Measurements from ENCODE around the gene STXBP5. TPM values are rescaled to one million over a fixed set of nuclear protein-coding genes. Genes with fewer than 3 reads are reported as not detected.

STXBP5 gene
- total RNA-seq, 4 donors from 2014 or later = 46.7 to 60.5 (median 50.6) TPM

DNA sequence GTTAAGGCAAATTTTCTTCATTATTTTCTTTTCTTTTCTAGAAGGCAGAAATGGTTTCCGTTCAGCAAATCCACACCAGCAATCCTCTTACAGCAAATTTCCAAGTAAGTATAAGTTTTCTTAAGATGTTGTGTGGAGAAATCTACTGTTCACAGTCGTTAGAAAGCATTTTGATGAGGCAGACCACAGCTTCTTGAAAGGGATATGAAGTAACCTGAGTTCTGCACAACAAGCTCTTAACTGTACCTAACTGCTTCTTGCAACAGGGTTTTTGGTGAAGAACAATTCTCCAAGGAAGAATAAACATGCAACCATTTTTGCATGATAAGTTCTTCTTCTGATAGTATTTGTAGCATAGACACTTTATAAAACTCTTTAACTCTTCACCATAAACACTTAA lies 45.3 kb upstream of the STXBP5 start:
- no peak overlapping the region for H3K4me3 ChIP-seq (ENCODE audit: low read depth, poor library complexity, severe bottlenecking)
- DNase-seq (ENCODE audit: low spot score in 2 of 2) = no peak
- intact Hi-C loops (cut with DNase I; ENCODE audit: low total_unique reads) = no loop called here
- 81 to 85% methylated on average over 2 of the region's 2 CpGs for WGBS, 2 donors
- TF ChIP-seq POLR2A (IDR thresholded peaks at IDR 0.05) = no peak
- TF ChIP-seq, protein P1, sequence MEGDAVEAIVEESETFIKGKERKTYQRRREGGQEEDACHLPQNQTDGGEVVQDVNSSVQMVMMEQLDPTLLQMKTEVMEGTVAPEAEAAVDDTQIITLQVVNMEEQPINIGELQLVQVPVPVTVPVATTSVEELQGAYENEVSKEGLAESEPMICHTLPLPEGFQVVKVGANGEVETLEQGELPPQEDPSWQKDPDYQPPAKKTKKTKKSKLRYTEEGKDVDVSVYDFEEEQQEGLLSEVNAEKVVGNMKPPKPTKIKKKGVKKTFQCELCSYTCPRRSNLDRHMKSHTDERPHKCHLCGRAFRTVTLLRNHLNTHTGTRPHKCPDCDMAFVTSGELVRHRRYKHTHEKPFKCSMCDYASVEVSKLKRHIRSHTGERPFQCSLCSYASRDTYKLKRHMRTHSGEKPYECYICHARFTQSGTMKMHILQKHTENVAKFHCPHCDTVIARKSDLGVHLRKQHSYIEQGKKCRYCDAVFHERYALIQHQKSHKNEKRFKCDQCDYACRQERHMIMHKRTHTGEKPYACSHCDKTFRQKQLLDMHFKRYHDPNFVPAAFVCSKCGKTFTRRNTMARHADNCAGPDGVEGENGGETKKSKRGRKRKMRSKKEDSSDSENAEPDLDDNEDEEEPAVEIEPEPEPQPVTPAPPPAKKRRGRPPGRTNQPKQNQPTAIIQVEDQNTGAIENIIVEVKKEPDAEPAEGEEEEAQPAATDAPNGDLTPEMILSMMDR (IDR thresholded peaks at IDR 0.05) = no peak

DNA sequence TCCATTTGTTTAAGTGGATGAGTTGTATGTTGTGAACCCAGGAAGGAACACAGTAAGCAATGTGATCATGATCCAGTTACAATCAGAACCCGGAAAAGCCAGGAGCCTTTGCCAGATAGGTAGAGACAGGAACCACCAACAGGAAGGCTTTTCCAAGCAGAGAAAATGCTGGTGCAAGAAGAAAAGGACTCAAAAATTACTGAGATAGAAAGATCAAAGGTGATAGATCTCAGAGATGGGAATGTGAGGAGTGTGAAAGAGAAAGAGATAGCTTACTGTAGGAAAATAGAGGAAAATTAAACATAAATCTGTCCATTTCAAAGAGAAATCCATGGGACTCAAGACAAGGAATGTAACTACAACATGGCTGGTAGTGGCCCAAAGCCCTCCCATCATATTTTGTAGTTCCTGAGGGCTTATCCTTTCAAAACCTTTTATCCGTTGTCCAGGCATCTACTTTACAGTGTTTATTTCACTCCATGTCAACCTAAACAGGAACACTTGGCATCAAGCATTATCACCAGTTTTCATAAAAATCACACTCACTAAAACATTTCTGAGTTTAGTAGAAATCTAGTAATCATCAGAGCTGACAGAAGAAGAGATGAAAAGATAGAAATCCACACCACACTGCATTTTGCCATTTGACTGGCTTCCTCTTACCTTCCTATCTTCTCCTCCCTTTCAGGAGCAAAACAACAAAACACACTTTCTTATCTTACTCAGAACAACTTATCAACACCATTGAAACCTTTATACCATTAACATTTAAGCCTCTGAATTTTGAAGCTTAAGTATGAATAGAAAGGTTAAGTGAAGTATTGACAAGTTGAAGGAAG lies 44.5 kb upstream of the STXBP5 start:
- H3K4me3 ChIP-seq (ENCODE audit: low read depth, poor library complexity, severe bottlenecking) = no peak overlapping the region
- no peak for TF ChIP-seq POLR2A (IDR thresholded peaks at IDR 0.05)
- TF ChIP-seq, protein P1 (IDR thresholded peaks at IDR 0.05) = no peak
- intact Hi-C loops (cut with DNase I; ENCODE audit: low total_unique reads) = no loop called here
- WGBS, 2 donors = 81 to 89% methylated on average over 2 of the region's 2 CpGs
- no peak for DNase-seq (ENCODE audit: low spot score in 2 of 2)

DNA sequence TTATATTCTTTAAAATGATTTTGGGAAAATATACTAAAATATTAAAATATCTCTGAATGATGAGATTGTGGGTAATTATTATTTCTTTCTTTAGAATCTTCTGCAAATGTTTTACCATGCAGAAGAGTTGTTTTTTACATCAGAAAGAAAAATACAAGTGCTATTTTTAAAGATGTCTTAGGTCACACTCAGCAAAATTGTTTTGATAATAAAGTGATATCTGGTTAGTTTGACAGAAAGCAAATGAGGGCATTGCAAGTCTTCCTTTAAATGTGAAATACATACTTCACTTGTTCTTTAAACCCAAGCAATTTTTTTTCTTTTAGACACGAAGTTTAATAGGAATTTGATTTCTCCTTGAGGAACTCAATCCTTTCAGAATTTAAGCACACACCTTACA lies 43.6 kb upstream of the STXBP5 start:
- TF ChIP-seq, protein P1 (IDR thresholded peaks at IDR 0.05) = no peak
- no peak for TF ChIP-seq POLR2A (IDR thresholded peaks at IDR 0.05)

DNA sequence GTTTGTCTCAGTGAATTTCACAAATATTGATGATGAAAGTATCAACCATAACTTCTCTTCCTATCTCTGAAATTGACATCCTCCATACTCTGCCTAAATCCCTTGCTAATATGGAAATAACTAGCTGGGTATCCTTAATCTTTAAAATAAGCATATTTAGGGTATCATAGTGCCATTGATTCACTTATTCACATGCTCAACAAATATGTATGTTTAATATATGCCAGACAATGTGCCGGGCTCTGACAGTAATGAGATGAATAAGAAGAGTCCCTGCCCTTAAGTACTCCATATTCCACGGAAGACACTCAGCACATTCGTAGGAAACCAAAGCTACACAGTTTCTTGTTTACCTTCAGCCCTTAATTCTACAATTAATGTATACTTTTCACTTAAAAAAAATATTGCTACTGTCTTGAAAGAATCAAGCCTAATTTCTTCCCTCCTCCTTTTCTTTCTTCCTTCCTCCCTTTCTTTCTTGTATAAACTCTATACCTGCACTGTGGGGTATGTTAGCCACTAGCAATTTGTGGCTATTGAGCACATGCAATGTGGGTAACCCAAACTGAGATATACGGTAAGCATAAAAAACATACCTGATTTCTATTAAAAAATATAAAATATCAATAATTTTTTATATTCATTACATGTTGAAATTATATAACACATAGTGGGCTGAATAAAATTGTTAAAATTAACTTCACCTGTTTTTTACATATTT lies 42.8 kb upstream of the STXBP5 start:
- no peak for DNase-seq (ENCODE audit: low spot score in 2 of 2)
- no peak overlapping the region for H3K4me3 ChIP-seq (ENCODE audit: low read depth, poor library complexity, severe bottlenecking)
- TF ChIP-seq, protein P1 (IDR thresholded peaks at IDR 0.05) = no peak
- TF ChIP-seq POLR2A (IDR thresholded peaks at IDR 0.05) = no peak
- intact Hi-C loops (cut with DNase I; ENCODE audit: low total_unique reads) = no loop called here
- WGBS, 2 donors = 93 to 95% methylated on average over 4 of the region's 4 CpGs

More for the DNA sequence above, 43.6 kb upstream of the STXBP5 start:
- no peak overlapping the region for H3K4me3 ChIP-seq (ENCODE audit: low read depth, poor library complexity, severe bottlenecking)
- no peak for DNase-seq (ENCODE audit: low spot score in 2 of 2)
- intact Hi-C loops (cut with DNase I; ENCODE audit: low total_unique reads) = no loop called here
- 80 to 85% methylated on average over 1 of the region's 1 CpG for WGBS, 2 donors

DNA sequence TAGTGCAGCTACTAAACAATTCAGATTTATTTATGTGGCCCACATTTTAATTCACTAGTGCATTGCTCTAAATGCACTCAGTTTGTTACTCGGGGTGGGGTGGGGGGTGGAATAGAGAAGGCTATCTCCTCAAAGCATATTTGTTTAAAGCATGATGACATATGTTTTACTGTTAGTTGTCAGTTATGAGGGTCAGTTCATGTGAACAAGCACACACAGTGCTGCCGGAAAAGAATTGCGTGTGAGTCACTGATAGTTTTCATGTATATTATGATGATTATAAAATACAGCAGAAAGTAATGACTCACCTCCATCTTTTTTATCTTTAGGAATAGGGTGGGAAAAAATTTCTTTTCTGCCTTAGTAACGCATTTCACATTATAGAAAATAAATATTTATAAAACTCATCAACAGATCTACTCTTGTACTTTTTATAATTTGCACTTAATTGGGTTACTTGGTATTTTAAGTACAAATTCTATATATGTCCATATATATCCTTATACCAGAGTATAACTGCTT lies 42.2 kb upstream of the STXBP5 start:
- DNase-seq (ENCODE audit: low spot score in 2 of 2) = no peak
- no peak for TF ChIP-seq POLR2A (IDR thresholded peaks at IDR 0.05)
- TF ChIP-seq, protein P1 (IDR thresholded peaks at IDR 0.05) = no peak
- intact Hi-C loops (cut with DNase I; ENCODE audit: low total_unique reads) = no loop called here
- no peak overlapping the region for H3K4me3 ChIP-seq (ENCODE audit: low read depth, poor library complexity, severe bottlenecking)
- WGBS, 2 donors = 80 to 86% methylated on average over 4 of the region's 4 CpGs

Data from lower leg skin (tissue), 4 donors.